Left ventricle myocardium superior (tissue), 1 donor: ENCODE data around the gene KCTD15. TPM values are rescaled to one million over a fixed set of nuclear protein-coding genes. Genes with fewer than 3 reads are reported as not detected.
A peak's percentile ranks its signal among the peaks of the same experiment; 100 is the strongest.

Source experiments
- ATAC-seq: fragments of 200-7000 bp; cut with Tn5 transposase; one replicate; pipeline ENCODE4 v1.9.1; 2020; ENCODE audit warnings: mild to moderate bottlenecking, moderate library complexity
- DNase-seq: peaks from one replicate; pipeline ENCODE4 v3.0.0-alpha.2; 2020
- intact Hi-C: fragments of 100-400 bp; cut with micrococcal nuclease; formaldehyde crosslinking; loops from one replicate; pipeline ENCODE4 v1.11.0; 2022
- long read RNA-seq: library from polyadenylated mRNA; unstranded; transcript quantifications from one replicate; pipeline ENCODE4 v2.0.0, GENCODE V29; 2021
- total RNA-seq: library from RNA; stranded (reverse); fragmentation: NEBNext Ultra II Directional; extraction: Animal tissue kit (Norgen Biotek cat#: 25700); gene quantifications from one replicate; pipeline ENCODE4 v1.2.1, GENCODE V29; 2021
- donor health status: DM: no; HTN: yes; CAD: no; lungs with severe emphysema.

Gene KCTD15, protein sequence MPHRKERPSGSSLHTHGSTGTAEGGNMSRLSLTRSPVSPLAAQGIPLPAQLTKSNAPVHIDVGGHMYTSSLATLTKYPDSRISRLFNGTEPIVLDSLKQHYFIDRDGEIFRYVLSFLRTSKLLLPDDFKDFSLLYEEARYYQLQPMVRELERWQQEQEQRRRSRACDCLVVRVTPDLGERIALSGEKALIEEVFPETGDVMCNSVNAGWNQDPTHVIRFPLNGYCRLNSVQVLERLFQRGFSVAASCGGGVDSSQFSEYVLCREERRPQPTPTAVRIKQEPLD
- total RNA-seq: 9.6 TPM
- long read RNA-seq, partial matches to known transcripts: 7 of 9 reads
- long read RNA-seq, other reads (novel, unspliced or antisense): 0 of 9 reads

DNA sequence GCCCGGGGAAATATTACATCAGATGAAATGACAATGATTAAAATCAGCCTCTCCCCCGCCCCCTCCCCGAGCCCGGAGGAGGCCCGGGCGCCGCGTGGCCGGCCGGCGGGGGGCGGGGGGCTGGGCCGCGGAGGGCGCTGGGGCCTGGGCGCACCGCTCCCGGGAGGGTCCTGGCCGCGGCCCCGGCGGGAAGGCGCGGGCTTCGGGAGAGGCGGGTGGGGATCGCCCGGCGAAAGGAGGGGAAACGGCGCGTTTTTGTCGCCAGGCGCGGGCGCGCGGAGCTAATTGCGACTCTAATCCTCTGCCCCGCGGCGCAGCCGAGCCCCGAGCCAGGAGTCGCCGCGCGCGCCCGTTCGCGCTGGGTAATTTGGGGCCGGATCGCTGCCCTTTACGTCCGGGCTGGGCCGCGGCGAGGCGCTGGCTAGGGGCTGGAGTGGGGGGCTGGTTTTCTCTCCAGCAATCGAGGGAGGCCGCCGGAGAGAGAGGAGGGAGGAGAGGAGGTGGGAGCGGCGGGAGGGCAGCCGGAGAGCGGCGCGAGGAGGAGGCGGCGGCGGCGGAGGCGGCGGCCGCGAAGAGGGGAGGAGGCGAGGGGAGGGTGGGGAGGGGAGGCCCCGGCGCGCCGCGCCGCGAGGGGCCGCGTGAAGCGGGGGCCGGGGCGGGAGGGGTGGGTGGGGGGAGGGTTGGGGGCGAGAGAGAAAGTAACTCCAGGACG is at the start of gene KCTD15:
Gene KCTD15, plus strand, starts transcription at position 707 of the 712 bp plus-strand sequence. CDS start 3,585 bp downstream, outside the sequence.
- ATAC-seq (peak; percentile 29), DNase-seq (peak; percentile 63)
- intact Hi-C loops: no loop called here

DNA sequence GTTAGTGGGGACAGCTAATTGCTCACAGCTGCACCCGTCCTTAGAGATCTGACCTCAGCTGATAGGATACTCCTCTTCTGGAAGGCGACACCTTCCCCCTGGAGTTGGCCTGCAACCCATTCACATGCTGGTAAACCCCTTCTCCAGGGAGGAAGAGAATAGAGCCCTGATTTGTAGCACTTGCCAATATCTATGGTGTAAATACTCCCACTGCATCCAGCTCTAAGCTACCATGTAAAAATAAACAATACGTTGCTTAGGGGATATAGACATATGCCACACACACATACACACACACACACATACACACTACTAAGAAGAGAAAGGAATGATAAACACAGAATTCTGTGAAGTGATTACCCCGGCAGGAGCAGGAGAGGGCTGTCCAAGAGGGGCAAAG is 49.4 kb upstream of the KCTD15 start:
- no peak for DNase-seq
- no peak for ATAC-seq
- intact Hi-C loops: no loop called here

DNA sequence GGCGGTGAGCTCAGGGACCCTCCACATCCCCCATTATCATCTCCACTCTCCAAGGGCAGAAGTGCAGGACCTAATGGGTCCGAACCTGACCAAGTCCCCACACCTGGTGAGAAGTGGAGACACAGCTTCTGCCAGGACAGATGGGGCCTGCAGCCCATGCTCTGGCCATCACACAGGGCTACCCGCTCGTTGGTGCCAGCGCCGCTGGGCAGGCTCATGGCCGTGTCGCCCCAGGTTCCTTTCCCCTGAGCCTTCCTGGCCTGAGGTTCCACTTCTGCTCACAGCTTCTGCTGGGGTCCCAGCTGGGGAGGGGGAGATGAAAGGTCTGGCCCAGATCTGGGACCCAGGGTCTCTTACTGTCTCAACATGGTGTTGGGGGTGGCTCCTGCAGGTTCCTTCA is 48.4 kb upstream of the KCTD15 start:
- ATAC-seq: no peak

DNA sequence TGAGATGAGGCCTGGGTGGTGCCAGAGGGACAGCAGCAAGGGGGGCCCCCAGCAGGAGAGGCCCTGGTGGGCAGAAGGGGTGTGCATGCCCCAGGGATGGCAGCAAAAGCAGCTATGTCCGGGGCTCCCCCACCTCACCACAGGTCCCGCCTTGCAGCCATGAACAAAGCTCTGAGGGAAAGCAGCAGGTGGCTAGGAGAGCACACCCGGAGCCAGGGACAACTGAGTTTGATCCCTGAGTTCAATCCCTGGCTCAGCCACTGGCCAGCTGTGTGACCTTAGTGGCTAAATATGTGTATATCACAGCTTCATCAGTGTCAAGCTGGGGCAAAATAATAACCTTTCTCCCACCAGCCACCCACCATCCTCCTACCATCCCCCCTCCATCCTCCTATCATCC is 47.7 kb upstream of the KCTD15 start:
- no peak for ATAC-seq
- intact Hi-C loops: no loop called here
- no peak for DNase-seq

More for the DNA sequence above, 48.4 kb upstream of the KCTD15 start:
- no peak for DNase-seq
- intact Hi-C loops: no loop called here

DNA sequence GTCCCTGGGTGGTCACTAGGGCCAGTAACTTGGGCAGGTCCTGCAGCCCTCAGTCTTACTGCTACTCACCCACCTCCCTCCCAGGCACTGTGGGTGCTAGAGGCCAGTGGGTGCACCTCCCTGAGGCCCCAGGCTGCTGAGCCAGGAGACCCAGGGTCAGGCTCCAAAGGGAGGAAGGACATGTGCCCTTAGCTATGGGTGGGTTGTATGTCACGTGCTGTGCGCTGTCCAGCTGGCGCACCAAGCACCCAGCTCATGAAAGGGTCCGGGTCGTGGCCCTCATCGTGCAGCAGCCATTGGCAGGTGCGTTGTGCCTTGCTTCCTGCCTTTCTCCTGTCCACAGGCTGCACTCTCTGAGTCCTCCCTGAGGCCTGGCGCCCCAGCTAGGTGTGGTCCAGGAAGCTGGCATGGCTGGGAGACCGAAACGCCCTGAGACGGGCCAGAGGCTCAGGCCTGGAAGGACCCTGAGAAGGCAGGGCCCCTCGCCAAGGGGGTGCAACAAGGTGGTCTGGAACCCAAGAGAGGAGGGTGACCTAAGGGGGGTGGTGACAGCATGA is 47.0 kb upstream of the KCTD15 start:
- DNase-seq: no peak
- intact Hi-C loops: no loop called here
- ATAC-seq: no peak

DNA sequence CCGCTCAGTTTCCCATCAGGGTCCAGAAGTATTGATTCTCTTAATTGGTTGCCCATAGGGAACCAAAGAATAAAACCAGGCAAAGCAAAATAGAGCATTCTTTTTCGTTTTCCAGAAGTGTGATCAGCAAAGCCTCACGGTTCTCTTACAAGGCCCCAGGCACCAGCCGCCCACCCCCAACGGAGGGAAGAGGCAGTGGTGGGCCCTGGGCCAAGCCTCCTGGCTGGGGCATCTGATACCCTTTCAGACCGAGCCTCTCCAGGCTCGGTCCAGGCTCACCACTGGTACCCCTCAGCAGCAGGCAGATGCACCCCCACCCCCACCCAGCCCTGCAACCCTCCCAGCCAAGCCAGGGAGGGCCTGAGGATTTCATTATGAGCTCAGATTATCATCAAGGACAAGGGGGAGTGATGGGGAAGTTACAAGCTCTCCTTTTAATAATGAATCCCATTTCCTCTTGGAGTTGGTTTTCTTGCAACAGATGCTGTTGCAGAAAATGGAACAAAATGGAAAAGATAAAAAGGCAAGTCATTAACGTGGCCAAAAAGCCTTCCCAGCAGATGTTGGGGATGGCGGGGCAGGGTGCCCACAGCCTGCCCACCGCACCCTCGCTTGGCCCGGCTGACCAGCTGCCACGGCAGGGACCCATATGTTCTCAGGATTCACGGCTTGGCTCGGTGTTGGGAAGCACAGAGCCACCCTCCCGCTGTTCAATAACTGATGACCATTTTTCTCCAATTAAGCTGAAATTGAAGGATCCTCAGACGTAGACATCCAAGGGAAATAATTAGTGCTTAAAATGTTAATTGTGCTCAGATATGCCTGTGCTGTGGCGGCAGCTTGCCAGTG is 45.9 kb upstream of the KCTD15 start:
- no peak for ATAC-seq
- DNase-seq: no peak
- intact Hi-C loops: no loop called here

DNA sequence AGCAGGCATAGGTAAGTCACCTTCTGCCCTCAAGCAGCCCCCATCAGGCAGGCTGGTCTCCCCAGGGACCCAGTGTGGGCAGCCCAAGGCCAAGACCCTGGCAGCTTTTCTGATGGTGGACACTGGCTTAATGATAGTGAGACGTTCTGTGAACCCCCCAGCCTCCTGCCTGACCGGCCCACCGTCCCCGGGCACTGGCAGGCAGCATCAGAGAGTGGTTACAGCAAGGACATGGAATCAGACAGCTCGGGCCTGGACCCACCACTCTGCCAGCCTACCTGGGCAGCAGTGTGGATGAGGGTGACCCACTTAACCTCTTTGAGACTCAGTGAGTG is 45.3 kb upstream of the KCTD15 start:
- DNase-seq (no peak), ATAC-seq (no peak)
- intact Hi-C loops: no loop called here

DNA sequence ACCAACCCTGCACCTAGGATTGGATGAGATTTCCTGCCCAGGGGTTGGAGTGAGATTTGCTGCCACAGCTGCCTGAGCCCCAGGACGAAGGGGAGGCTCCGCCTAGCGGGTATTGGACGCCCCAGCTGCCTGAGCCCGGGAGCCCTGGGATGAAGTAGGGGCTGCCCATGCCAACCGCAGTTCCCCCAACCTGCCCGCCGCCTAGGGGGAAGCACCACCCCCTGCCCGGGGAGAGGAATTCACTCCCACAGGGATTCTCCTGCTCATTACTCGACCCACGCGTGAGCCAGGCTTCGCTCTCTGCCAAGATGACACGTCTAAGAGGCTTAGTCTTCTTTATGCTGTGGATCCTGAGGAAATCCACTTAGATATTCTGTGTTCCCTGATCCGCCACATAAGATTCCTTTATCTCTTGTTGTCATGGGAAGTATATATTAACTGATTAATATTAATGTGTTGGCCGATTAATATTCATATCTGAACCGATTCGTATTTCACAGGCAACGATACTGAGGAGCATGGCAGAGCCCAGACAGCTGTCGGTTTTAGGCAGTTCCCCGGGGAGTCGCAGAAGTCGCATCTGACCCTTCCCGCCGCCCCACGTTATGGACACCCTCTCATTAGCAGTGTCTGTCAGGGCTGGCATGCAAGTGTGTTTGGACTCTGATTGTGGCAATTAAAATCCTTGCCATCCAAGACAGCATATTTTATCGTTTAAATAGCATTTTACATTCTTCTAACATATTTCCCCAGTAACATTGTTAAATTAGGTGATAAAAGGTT is 44.5 kb upstream of the KCTD15 start:
- intact Hi-C loops: no loop called here
- DNase-seq (no peak), ATAC-seq (no peak)

DNA sequence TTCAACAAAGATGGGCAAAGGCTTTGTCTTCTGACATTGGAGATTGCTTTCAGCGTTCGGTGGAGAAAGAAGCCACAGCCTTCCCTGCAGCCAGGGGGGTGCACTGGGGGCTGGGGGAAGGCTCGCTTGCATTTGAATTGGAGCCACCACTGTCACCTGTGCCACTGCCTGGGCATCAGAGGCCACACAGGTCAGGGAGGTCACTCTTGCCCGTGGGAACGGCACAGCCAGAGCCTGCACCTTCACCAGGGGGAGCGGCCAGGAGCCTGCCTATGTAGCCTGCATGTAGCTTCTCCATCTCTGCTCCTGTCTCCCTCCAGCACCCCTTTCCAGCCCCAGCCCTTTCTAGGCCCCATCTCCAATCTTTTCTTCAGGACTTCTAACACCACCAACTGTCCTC is 43.7 kb upstream of the KCTD15 start:
- ATAC-seq (no peak), DNase-seq (no peak)
- intact Hi-C loops: no loop called here

DNA sequence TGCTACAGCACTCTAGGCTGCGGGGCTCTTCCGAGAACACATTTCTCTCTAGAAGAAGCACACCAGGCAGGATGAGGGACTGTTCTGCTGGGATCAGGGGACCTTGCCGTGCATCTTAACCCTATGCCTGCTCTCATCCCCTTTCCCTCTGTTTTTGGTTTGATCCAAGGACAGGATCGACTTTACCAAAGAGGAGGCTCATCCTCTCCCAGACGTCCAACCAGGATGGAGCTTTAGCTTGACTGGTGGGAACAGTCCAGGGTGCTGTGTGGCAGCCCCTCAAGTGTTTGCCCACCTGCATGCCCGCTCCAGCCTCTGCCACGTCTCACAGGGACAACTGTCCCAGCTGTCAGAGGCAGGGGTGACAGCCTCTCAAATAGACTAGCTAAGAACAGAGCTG is 42.3 kb upstream of the KCTD15 start:
- intact Hi-C loops: no loop called here
- DNase-seq (no peak), ATAC-seq (no peak)

DNA sequence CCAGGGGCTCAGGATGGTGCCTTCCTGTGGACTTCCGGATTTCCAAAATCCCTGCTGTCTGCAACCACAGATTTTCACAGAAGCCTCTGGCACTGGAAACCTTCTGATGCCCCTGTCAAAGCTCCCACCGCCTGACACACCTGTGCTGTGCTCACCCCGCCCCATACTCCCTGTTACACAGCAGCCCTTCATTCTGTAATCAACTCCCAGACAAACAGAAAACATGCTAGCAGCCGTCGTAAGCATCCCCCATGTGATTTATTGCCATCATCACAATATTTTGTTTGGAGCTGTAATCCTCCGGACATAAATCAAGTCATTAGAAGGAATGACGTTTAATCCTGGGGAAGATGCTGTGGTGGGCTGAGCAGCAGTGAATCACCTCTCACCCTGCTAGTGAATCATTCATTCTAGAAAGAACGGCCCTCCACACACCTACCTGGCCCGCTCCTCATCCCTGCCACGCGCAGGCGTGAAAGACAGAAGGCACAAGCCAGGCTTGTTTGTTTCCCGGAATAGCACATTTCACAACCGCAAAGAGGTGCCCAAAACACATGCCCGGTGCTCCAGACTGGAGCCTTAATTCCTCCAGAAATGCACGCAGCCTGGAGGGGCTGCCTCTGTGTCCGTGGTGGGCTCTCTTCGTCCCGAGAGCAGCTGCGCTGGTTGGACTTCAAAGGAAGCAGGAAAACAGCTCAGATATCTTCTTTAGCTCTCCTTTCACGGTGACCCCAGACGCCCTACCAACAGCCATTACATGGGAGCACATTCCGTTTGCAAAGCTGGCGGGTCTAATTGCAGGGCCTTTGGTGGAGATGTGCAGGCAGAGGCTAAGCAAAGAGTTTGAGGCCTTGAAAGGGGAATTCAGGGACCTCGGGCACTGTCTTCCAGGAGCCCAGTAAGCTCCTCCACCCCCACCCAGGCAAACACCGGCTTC is 41.3 kb upstream of the KCTD15 start:
- DNase-seq (no peak), ATAC-seq (no peak)
- intact Hi-C loops: no loop called here

DNA sequence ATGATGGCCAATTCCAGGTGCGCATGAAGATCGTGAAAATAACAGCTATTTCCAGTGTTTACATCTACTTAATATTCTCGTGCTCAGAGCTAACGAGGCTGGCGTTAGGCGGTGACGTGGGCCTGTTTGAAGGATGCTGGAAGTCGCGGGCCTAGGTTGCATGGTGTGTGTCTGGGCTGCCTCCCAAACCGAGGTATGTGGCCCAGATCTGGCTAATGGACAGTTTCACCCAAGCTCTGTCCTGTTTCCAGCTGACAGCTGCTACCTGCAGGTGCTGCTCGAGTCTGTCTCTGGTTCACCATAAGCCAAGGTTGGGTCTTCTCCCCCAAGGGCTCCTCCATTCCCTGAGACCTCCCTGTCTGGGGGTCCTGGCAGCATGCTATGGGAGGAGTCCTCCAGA is 40.5 kb upstream of the KCTD15 start:
- ATAC-seq: no peak
- DNase-seq: no peak
- intact Hi-C loops: no loop called here

DNA sequence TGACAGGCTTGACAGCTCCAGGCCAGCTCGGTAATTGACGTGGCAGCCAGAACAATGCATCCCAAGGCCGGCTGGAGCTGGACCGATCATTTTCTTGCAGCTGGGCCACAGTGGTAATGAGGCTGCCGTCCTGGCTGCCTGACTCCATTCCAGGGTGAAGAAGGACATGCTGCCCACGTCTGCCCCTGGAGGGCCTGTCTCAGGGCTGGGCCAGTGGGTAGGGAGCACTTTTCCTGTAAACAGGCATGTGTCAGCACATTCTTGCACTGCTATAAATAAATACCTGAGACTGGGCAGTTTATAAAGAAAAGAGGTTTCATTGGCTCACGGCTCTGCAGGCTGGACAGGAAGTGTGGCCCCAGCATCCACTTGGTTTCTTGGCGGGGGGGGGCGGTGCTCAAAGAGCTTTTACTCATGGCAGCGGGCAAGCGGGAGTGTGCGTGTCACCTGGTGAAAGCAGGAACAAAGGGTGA is 38.1 kb upstream of the KCTD15 start:
- no peak for DNase-seq
- ATAC-seq: peak; percentile 51
- intact Hi-C loops: no loop called here

DNA sequence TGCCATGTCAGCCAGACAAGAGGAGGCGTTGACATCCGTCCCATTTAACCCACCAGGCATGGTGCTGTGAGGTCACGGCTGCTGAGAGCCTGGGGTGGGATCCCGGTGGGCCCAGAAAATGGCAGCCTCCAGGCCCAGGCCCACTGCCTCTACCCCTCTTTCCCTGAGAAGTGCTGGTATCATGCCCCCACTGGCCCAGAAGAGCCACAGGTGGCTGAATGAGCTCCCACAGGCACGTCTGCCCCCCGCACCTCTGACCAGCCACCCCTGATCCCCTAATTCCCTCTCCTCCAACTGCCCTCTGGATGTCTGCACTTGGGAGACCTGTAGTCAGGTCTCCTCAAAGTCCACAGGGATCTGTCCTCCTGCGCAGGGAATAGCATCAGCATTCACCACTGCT is 37.3 kb upstream of the KCTD15 start:
- intact Hi-C loops: no loop called here
- ATAC-seq (no peak), DNase-seq (no peak)

DNA sequence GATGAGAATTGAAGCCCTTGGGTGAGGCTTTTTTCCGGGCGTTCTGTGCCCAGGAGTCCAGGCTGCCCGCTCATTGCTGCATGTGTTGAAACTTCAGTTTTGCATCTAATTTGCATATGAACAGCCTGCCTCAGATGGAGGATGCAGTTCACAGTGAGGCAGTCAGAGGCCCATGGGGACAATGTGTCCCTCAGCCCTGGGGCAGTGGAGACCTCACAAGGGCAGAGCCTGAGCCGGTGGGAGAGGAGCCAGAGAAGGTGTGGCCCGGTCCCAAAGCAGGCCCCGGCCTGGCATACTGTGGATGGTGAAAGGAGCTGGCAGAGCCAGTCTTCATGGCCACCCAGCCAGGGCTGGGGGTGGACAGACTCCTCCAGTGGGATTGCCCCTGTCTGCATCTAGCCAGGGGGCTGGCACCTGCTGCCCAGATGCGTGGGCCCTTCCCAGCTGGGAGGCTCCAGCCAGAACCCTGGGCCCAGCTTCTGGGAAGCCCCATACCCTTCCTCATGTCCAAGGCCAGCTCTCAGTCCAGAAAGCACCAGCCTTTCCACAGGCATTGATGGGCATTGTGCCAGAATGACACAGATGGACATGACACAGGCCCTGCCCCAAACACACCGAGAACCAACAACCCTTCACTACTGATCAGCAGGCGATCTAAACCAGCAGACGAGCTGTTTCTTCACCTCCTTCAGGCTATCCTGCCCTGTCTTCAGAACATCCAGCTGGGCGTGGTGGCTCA is 32.9 kb upstream of the KCTD15 start:
- ATAC-seq: peak; percentile 84
- intact Hi-C loops: no loop called here

DNA sequence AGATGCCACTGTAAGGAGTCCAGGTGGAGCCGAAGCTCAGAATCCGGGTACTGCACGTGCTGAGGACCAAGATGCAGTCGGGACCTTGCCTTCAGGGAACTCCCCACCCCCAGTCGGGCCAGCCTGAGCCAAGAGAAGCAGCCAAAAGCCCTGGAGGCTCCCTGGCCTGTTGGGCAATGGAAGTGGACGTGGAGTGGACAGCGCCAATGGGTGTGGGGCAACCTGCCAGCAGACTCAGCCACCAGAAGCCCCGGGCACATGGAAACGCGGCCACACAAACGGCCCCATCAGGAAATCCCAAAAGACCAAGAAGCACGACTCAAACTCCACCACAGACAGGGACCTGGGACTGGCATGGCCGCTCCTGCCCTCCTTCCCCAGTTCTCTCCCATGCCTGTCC is 30.0 kb upstream of the KCTD15 start:
- no peak for DNase-seq
- ATAC-seq: no peak
- intact Hi-C loops: loop anchor here (5.0 kb wide), 1 partner anchor 334 kb away; no protein-coding TSS in a partner anchor

More for the DNA sequence above, 32.9 kb upstream of the KCTD15 start:
- peak; percentile 54 for DNase-seq

DNA sequence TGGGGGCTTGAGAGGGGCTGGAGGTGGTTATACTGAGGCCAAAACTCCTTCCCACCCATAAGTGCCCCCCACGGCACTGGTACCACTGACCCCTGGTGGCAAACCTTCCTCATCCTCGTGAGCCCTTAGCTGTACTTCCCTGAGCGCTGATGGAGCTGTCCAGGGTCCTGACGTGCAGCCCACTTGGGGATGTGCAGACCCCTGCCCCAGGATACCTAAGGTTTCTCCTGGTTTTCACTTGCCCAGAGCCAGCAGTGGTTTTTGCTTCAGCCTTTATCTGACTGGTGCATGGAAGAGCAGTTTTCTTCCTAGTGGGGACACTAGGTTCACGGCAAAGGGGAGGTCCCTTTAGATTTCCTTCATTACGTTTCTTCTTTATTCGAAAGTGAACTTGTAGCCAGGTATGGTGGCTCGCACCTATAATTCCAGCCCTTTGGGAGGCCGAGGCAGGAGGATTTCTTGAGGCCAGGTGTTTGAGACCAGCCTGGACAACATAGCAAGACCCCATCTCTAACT is 28.7 kb upstream of the KCTD15 start:
- no peak for DNase-seq
- ATAC-seq: no peak
- intact Hi-C loops: loop anchor here (5.0 kb wide), 1 partner anchor 336 kb away; no protein-coding TSS in a partner anchor
